Measurements from ENCODE around the gene PRDM5. TPM values are rescaled to one million over a fixed set of nuclear protein-coding genes. Genes with fewer than 3 reads are reported as not detected.

PRDM5 gene
- total and polyA plus RNA-seq, 9 of the 15 experiments (the other 6 are each of a cell fraction or from before 2014, with no cell fraction given): not detected

GRCh38 chr4:120864969-120865368 is 57.6 kb downstream of the PRDM5 start (continued):
- no peak for TF ChIP-seq RREB1 (CRISPR knock-in tag; IDR thresholded peaks at IDR 0.05)

GRCh38 chr4:120862432-120862831 is 60.1 kb downstream of the PRDM5 start:
- no peaks in the 10 kb centered on the region for H3K36me3 ChIP-seq (ENCODE audit: control insufficient read depth, insufficient read depth, low read length)
- intact Hi-C loops (cut with micrococcal nuclease) (no loop called here), in situ Hi-C loops (cut with MboI) (no loop called here)
- no peak overlapping the region for H3K27ac ChIP-seq (ENCODE audit: extremely low read depth, low read depth, low read length)
- H3K9me1 ChIP-seq (ENCODE audit: control insufficient read depth, insufficient read depth, low read length): no peaks in the 10 kb centered on the region
- no peak overlapping the region for H3K9ac ChIP-seq (ENCODE audit: insufficient read depth in 1 of 2, low read depth in 2 of 2, low read length in 2 of 2)
- no peaks in the 10 kb centered on the region for H3K79me2 ChIP-seq (ENCODE audit: control insufficient read depth, insufficient read depth, low read length)
- ATAC-seq (no peak), FAIRE-seq (no peak), DNase-seq (ENCODE audit: extremely low read depth in 1 of 4, low spot score in 3 of 4) (no peak)
- no TSS peak for BruUV-seq (replicated peaks)
- no peaks in the 10 kb centered on the region for H3K27me3 ChIP-seq (ENCODE audit: control insufficient read depth in 2 of 2, insufficient read depth in 2 of 2, low read length in 2 of 2)
- H3K4me1 ChIP-seq (replicated peaks in 1 of 2; ENCODE audit: control insufficient read depth in 2 of 2, insufficient read depth in 2 of 2, low read length in 2 of 2): no peaks in the 10 kb centered on the region
- CTCF ChIA-PET (ENCODE audit: low intra/inter-chr PET ratio): no interaction called here
- no peak overlapping the region for H3K4me2 ChIP-seq (ENCODE audit: insufficient read depth, low read length)
- POLR2A ChIA-PET: no interaction called here
- no peaks in the 10 kb centered on the region; the same call in 1 of the 2 replicates for H3K9me3 ChIP-seq (replicated peaks; ENCODE audit: control insufficient read depth, insufficient read depth, low read depth, low read length)
- H3K4me3 ChIP-seq: no peak overlapping the region
- H4K20me1 ChIP-seq (replicated peaks; ENCODE audit: control insufficient read depth, insufficient read depth, low read length): no peaks in the 10 kb centered on the region
- WGBS (ENCODE audit: insufficient coverage, low coverage, missing lambda C conversion rate): 0% methylated on average over 2 of the region's 2 CpGs
- no peak overlapping the region for H2AFZ ChIP-seq (ENCODE audit: low read depth, low read length)
- TF ChIP-seq CBX1 (IDR thresholded peaks at IDR 0.05; ENCODE audit: low read depth) (no peak), MAFF (IDR thresholded peaks at IDR 0.05; ENCODE audit: low read length) (no peak), TCF15 (CRISPR knock-in tag; IDR thresholded peaks at IDR 0.05) (no peak), ZBTB11 (CRISPR knock-in tag; IDR thresholded peaks at IDR 0.05) (no peak), BCL6 (CRISPR knock-in tag; IDR thresholded peaks at IDR 0.05) (no peak), PURB (CRISPR knock-in tag; IDR thresholded peaks at IDR 0.05; ENCODE audit: low read depth) (no peak), ARID2 (IDR thresholded peaks at IDR 0.05) (no peak), ZFX (CRISPR knock-in tag; IDR thresholded peaks at IDR 0.05) (no peak), HSF4 (CRISPR knock-in tag; IDR thresholded peaks at IDR 0.05; ENCODE audit: borderline replicate concordance) (no peak), SNAPC5 (CRISPR knock-in tag; IDR thresholded peaks at IDR 0.05) (no peak), MAFK (IDR thresholded peaks at IDR 0.05; ENCODE audit: low read length) (no peak)
